HepG2 (cell line): Measurements from ENCODE around the gene YY2. TPM values are rescaled to one million over a fixed set of nuclear protein-coding genes. Genes with fewer than 3 reads are reported as not detected.
A peak's percentile ranks its signal among the peaks of the same experiment; 100 is the strongest.

Experiments
- HOXA7 ChIP-seq: sonication (generic); formaldehyde crosslinking; IDR thresholded peaks from 2 replicates; pipeline ENCODE4 v1.8.1; 2022; ENCODE audit warnings: mild to moderate bottlenecking, missing genetic modification reagents, moderate library complexity
- IRX3 ChIP-seq: sonication (generic); formaldehyde crosslinking; IDR thresholded peaks from 2 replicates; pipeline ENCODE4 v1.8.1; 2023; ENCODE audit warnings: mild to moderate bottlenecking, low read depth, missing genetic modification reagents, borderline replicate concordance
- JARID2 ChIP-seq: sonication (generic); formaldehyde crosslinking; IDR thresholded peaks from 2 replicates; pipeline ENCODE4 v1.8.1; 2023; ENCODE audit warnings: missing genetic modification reagents, inconsistent platforms; ENCODE audit not compliant: insufficient replicate concordance
- KDM3A ChIP-seq: IDR thresholded peaks from 2 replicates; pipeline ENCODE4 v1.6.1; 2018; ENCODE audit warnings: low read depth, missing compliant biosample characterization
- KIAA2018 ChIP-seq: sonication (generic); formaldehyde crosslinking; IDR thresholded peaks from 2 replicates; pipeline ENCODE4 v1.5.0; 2020; ENCODE audit warnings: mild to moderate bottlenecking, missing genetic modification reagents, borderline replicate concordance
- MIER3 ChIP-seq: IDR thresholded peaks from 2 replicates; pipeline ENCODE4 v1.6.1; 2016; ENCODE audit warnings: missing compliant biosample characterization, borderline replicate concordance
- MXD1 ChIP-seq: sonication (generic); formaldehyde crosslinking; IDR thresholded peaks from 2 replicates; pipeline ENCODE4 v1.4.0; 2020; ENCODE audit warnings: mild to moderate bottlenecking, missing genetic modification reagents
- NCOR1 ChIP-seq: fragments of 200-600 bp; sonication (generic); IDR thresholded peaks from 2 replicates; pipeline ENCODE4 v1.7.0; 2017; ENCODE audit warnings: antibody characterized with exemption, low read length, borderline replicate concordance
- NFIC ChIP-seq: IDR thresholded peaks from 2 replicates; pipeline ENCODE4 v1.6.1; 2012; ENCODE audit warnings: mild to moderate bottlenecking, low read length, inconsistent platforms
- NR2C2 ChIP-seq: sonication (generic); formaldehyde crosslinking; IDR thresholded peaks from 2 replicates; pipeline ENCODE4 v1.4.0; 2020; ENCODE audit warnings: missing genetic modification reagents, mild to moderate bottlenecking, moderate library complexity, borderline replicate concordance
- TFDP2 ChIP-seq: sonication (generic); formaldehyde crosslinking; IDR thresholded peaks from 2 replicates; pipeline ENCODE4 v1.4.0; 2020; ENCODE audit warnings: missing genetic modification reagents
- ZBTB14 ChIP-seq: sonication (generic); formaldehyde crosslinking; IDR thresholded peaks from 2 replicates; pipeline ENCODE4 v1.4.0; 2020; ENCODE audit warnings: missing genetic modification reagents
- ZFY ChIP-seq: sonication (generic); formaldehyde crosslinking; IDR thresholded peaks from 2 replicates; pipeline ENCODE4 v1.4.0; 2020; ENCODE audit warnings: missing genetic modification reagents
- ZNF225 ChIP-seq: sonication (generic); formaldehyde crosslinking; IDR thresholded peaks from 2 replicates; pipeline ENCODE4 v1.4.0; 2020; ENCODE audit warnings: mild to moderate bottlenecking, missing genetic modification reagents
- ZNF737 ChIP-seq: sonication (generic); formaldehyde crosslinking; IDR thresholded peaks from 2 replicates; pipeline ENCODE4 v1.5.0; 2020; ENCODE audit warnings: missing genetic modification reagents, mild to moderate bottlenecking, borderline replicate concordance
- ZNF746 ChIP-seq: sonication (generic); formaldehyde crosslinking; IDR thresholded peaks from 2 replicates; pipeline ENCODE4 v1.8.0; 2022; ENCODE audit warnings: mild to moderate bottlenecking, missing genetic modification reagents
- ZNF782 ChIP-seq: sonication (generic); formaldehyde crosslinking; IDR thresholded peaks from 2 replicates; pipeline ENCODE4 v1.4.0; 2020; ENCODE audit warnings: missing genetic modification reagents, mild to moderate bottlenecking, borderline replicate concordance
- polyA plus RNA-seq, 8 experiments: library from polyadenylated mRNA; depleted of rRNA in 3 of 8; stranded (reverse) in 7 of 8; unstranded in 1 of 8; fragments of >200 nt; fragmentation: Illumina TruSeq in 4 of 8; extraction: Trizol in 4 of 8; gene quantifications; 2 replicates each; pipeline versions ENCODE4 v1.2.1 to v1.2.3, GENCODE V29; 2011 to 2016; ENCODE audit warnings: low read depth in 4 of 8, missing spikeins in 1 of 8, mixed read lengths in 1 of 8; ENCODE audit not compliant: insufficient read depth in 1 of 8
- total RNA-seq, 5 experiments: library from RNA; depleted of rRNA; stranded (reverse); fragments of >200 nt; fragmentation: Illumina TruSeq; extraction: Trizol; gene quantifications; 2 replicates each; pipeline ENCODE4 v1.2.3, GENCODE V29; 2016; ENCODE audit warnings: low read depth in 1 of 5

Gene YY2
- total and polyA plus RNA-seq, 2 of the 13 experiments (the other 11 are each of a cell fraction or from before 2014, with no cell fraction given) = 0.34 to 0.44 TPM

- TF ChIP-seq KIAA2018 (CRISPR knock-in tag) (no peak), JARID2 (peak; percentile 71), ZNF737 (CRISPR knock-in tag) (peak; percentile 75; the same call in 1 of the 2 replicates), ZNF746 (CRISPR knock-in tag) (peak; percentile 68), IRX3 (CRISPR knock-in tag) (0 out of 2 replicates have a peak, but pooled peaks have one; percentile 24), HOXA7 (no peak), NCOR1 (peak; percentile 42; the same call in 1 of the 2 replicates), ZFY (CRISPR knock-in tag) (peak; percentile 98), MXD1 (CRISPR knock-in tag) (peak; percentile 64), ZNF782 (CRISPR knock-in tag) (0 out of 2 replicates have a peak, but pooled peaks have one; percentile 22), NR2C2 (CRISPR knock-in tag) (peak; percentile 48), ZNF225 (CRISPR knock-in tag) (0 out of 2 replicates have a peak, but pooled peaks have one; percentile 57), ZBTB14 (CRISPR knock-in tag) (no peak), KDM3A (CRISPR knock-in tag) (no peak), NFIC (0 out of 2 replicates have a peak, but pooled peaks have one; percentile 39), TFDP2 (0 out of 2 replicates have a peak, but pooled peaks have one; percentile 47), MIER3 (CRISPR knock-in tag) (peak; percentile 45; the same call in 1 of the 2 replicates)
Observed at GRCh38 chrX:21839334-21840192, 16.2 kb upstream of the YY2 start, which contains the start of gene MBTPS2 (continued).
